Measurements from ENCODE around the gene IFNG. TPM values are rescaled to one million over a fixed set of nuclear protein-coding genes. Genes with fewer than 3 reads are reported as not detected.
"Not testable (repeated sequence)": the region's sequence is repeated elsewhere in the genome, so short reads cannot be mapped to it uniquely, and the experiment has no call there.

IFNG gene
- polyA plus RNA-seq, 2 of the 4 experiments (the other 2 are of a cell fraction), result not detected

DNA sequence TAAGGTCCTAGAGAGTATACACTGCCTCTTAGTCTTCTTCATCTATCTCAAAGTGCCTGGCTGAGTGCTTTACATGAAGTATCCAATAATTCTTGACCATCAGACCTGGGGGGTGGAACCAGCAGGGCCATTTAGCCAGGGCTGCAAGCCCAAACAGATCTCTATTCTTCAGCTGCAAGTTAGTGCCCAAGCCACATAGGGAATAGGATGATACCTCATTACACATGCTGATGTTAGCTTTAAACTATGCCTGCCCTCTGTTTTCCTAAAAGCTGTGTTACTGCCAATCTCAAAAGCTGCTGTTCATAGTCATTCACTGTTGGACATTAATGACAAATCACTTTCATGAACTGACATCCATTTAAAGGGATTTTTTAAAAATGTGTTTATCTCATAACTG, 16.7 kb upstream of the IFNG start (continued):
- TF ChIP-seq, protein P1, sequence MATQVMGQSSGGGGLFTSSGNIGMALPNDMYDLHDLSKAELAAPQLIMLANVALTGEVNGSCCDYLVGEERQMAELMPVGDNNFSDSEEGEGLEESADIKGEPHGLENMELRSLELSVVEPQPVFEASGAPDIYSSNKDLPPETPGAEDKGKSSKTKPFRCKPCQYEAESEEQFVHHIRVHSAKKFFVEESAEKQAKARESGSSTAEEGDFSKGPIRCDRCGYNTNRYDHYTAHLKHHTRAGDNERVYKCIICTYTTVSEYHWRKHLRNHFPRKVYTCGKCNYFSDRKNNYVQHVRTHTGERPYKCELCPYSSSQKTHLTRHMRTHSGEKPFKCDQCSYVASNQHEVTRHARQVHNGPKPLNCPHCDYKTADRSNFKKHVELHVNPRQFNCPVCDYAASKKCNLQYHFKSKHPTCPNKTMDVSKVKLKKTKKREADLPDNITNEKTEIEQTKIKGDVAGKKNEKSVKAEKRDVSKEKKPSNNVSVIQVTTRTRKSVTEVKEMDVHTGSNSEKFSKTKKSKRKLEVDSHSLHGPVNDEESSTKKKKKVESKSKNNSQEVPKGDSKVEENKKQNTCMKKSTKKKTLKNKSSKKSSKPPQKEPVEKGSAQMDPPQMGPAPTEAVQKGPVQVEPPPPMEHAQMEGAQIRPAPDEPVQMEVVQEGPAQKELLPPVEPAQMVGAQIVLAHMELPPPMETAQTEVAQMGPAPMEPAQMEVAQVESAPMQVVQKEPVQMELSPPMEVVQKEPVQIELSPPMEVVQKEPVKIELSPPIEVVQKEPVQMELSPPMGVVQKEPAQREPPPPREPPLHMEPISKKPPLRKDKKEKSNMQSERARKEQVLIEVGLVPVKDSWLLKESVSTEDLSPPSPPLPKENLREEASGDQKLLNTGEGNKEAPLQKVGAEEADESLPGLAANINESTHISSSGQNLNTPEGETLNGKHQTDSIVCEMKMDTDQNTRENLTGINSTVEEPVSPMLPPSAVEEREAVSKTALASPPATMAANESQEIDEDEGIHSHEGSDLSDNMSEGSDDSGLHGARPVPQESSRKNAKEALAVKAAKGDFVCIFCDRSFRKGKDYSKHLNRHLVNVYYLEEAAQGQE (IDR thresholded peaks at IDR 0.05), result no peak

DNA sequence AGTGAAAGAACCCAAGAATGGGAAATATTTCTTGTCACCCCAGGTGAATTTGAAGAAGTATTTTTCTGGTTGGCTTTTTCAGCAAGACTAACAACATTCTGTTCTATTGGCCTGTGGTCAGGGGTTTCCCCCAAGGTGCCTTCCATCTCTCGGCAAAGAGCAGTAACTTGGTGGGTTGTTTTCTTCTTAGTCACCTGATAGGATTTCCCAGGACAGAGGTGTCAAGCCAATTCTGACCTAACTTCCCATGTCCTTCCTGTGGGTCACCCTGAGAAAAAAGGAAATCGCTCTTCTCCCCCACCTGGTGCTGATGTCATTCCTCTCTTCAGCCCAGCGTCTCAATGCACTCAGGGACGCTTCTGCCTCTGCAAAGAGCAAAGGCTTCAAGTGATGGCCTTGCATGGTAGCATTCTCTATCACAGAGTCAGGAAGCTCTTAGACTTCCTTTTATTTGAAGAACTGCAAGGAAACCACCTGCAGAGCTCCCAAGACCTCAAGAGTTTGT, 16.1 kb upstream of the IFNG start:
- ChIA-PET POLR2A (no interaction called here), CTCF (no interaction called here)
- TF ChIP-seq, protein P2, sequence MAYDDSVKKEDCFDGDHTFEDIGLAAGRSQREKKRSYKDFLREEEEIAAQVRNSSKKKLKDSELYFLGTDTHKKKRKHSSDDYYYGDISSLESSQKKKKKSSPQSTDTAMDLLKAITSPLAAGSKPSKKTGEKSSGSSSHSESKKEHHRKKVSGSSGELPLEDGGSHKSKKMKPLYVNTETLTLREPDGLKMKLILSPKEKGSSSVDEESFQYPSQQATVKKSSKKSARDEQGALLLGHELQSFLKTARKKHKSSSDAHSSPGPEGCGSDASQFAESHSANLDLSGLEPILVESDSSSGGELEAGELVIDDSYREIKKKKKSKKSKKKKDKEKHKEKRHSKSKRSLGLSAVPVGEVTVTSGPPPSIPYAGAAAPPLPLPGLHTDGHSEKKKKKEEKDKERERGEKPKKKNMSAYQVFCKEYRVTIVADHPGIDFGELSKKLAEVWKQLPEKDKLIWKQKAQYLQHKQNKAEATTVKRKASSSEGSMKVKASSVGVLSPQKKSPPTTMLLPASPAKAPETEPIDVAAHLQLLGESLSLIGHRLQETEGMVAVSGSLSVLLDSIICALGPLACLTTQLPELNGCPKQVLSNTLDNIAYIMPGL (CRISPR knock-in tag; IDR thresholded peaks at IDR 0.05; ENCODE audit: borderline replicate concordance), result no peak
- TF ChIP-seq GATA3 (IDR thresholded peaks at IDR 0.05; ENCODE audit: borderline replicate concordance) (no peak), CEBPB (IDR thresholded peaks at IDR 0.05) (no peak), NFE2L2 (conservative IDR thresholded peaks at IDR 0.05; ENCODE audit: low read length) (no peak), MYC (IDR thresholded peaks at IDR 0.05; ENCODE audit: borderline replicate concordance, low read length) (no peak), HOXA7 (CRISPR knock-in tag; IDR thresholded peaks at IDR 0.05) (no peak), PHF8 (IDR thresholded peaks at IDR 0.05; ENCODE audit: borderline replicate concordance, low read depth) (no peak), EHMT2 (IDR thresholded peaks at IDR 0.05; ENCODE audit: low read depth) (no peak), POLR2AphosphoS2 (conservative IDR thresholded peaks at IDR 0.05; ENCODE audit: low read length) (no peak)
- Histone ChIP-seq H3K4me3 (no peak overlapping the region), H3K9me3 (no peaks in the 10 kb centered on the region), H3K4me2 (no peak overlapping the region), H3K4me1 (no peaks in the 10 kb centered on the region), H3K27ac (no peak overlapping the region)
- DNase-seq (ENCODE audit: low read depth in 1 of 2, low spot score in 1 of 2) (no peak), FAIRE-seq (no peak), ATAC-seq (no peak)
- 2% methylated on average over 4 of the region's 4 CpGs for WGBS (ENCODE audit: missing lambda C conversion rate)

DNA sequence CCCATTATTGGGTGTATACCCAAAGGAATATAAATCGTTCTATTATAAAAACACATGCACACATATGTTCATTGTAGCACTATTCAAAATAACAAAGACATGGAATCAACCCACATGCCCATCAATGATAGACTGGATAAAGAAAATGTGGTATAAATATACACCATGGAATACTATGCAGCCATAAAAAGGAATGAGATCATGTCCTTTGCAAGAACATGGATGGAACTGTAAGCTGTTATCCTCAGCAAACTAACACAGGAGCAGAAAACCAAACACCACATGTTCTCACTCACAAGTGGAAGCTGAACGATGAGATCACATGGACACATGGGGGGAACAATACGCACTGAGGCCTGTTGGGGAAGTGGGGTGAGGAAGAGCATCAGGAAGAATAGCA, 15.2 kb upstream of the IFNG start:
- POLR2A ChIA-PET; FAIRE-seq; H3K4me2 ChIP-seq; H3K4me1 ChIP-seq; CTCF ChIA-PET; H3K9me3 ChIP-seq; H3K4me3 ChIP-seq; ATAC-seq; H3K27ac ChIP-seq; DNase-seq (ENCODE audit: low read depth in 1 of 2, low spot score in 1 of 2): not testable (repeated sequence)
- 50% methylated on average over 3 of the region's 3 CpGs for WGBS (ENCODE audit: missing lambda C conversion rate)

DNA sequence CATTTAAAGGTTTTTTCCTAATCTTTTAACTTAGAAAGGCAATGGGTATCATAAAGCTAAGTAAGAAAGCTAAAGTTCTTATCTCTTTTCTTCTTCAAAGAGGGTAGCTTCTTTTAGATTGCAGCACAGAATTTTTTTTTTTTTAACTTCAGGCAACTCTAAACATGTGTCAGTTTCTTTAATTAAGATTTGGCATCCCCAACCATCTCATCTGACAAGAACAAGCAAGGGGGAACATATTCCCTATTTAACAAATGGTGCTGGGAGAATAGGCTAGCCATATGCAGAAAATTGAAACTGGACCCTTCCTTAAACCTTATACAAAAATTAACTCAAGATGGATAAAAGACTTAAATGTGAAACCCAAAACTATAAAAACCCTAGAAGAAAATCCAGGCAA, 14.3 kb upstream of the IFNG start:
- no peak for ATAC-seq
- H3K9me3 ChIP-seq, result no peaks in the 10 kb centered on the region
- CTCF ChIA-PET, result interaction anchor here (1.8 kb wide), 1 partner anchor 49 kb away, joined by 4 read pairs; no protein-coding TSS in a partner anchor
- H3K27ac ChIP-seq, result no peak overlapping the region
- H3K4me3 ChIP-seq, result no peak overlapping the region
- no peaks in the 10 kb centered on the region for H3K4me1 ChIP-seq
- no peak for FAIRE-seq
- TF ChIP-seq, protein P3, sequence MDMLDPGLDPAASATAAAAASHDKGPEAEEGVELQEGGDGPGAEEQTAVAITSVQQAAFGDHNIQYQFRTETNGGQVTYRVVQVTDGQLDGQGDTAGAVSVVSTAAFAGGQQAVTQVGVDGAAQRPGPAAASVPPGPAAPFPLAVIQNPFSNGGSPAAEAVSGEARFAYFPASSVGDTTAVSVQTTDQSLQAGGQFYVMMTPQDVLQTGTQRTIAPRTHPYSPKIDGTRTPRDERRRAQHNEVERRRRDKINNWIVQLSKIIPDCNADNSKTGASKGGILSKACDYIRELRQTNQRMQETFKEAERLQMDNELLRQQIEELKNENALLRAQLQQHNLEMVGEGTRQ (IDR thresholded peaks at IDR 0.05), result no peak
- TF ChIP-seq TFCP2L1 (CRISPR knock-in tag; IDR thresholded peaks at IDR 0.05), result no peak
- no peak for TF ChIP-seq POLR2AphosphoS2 (conservative IDR thresholded peaks at IDR 0.05; ENCODE audit: low read length)
- TF ChIP-seq SREBF2 (IDR thresholded peaks at IDR 0.05), result no peak
- TF ChIP-seq GATA3 (IDR thresholded peaks at IDR 0.05; ENCODE audit: borderline replicate concordance), result no peak
- TF ChIP-seq NR3C1 (IDR thresholded peaks at IDR 0.05), result no peak
- TF ChIP-seq CEBPB (IDR thresholded peaks at IDR 0.05), result no peak
- TF ChIP-seq HOXA7 (CRISPR knock-in tag; IDR thresholded peaks at IDR 0.05), result no peak
- no peak for TF ChIP-seq SMC3 (IDR thresholded peaks at IDR 0.05)
- no peak for TF ChIP-seq CHD2 (IDR thresholded peaks at IDR 0.05; ENCODE audit: low read length, partially characterized antibody)
- no peak overlapping the region for H3K4me2 ChIP-seq
- DNase-seq (ENCODE audit: low read depth in 1 of 2, low spot score in 1 of 2), result no peak
- POLR2A ChIA-PET, result no interaction called here
